ENCODE measurements around the gene OR12D3. TPM values are rescaled to one million over a fixed set of nuclear protein-coding genes. Genes with fewer than 3 reads are reported as not detected.
A peak's percentile ranks its signal among the peaks of the same experiment; 100 is the strongest.
"Not testable (repeated sequence)": the region's sequence is repeated elsewhere in the genome, so short reads cannot be mapped to it uniquely, and the experiment has no call there.

OR12D3 gene
- total RNA-seq = not detected

- no peak for ATAC-seq
- no peaks in the 10 kb centered on the region for H3K9me3 Mint-ChIP-seq
- H3K4me1 Mint-ChIP-seq (ENCODE audit: low read depth in 2 of 2) = no peaks in the 10 kb centered on the region
- peaks cover 25 to 38% of the 10 kb centered on the region in 2 donors for H3K27me3 Mint-ChIP-seq
- no peaks in the 10 kb centered on the region for H3K36me3 Mint-ChIP-seq
- H3K4me3 Mint-ChIP-seq = no peak within 1 kb of the TSS
- H3K27ac Mint-ChIP-seq = no peak within 1 kb of the TSS
- no peak for DNase-seq (ENCODE audit: low spot score)
Measured at GRCh38 chr6:29375191-29375590, at the start of gene OR12D3. Gene OR12D3, minus strand, starts transcription at chr6:29375291. Its CDS starts 4 bp downstream, at chr6:29375287.

GRCh38 chr6:29424575-29424974, 49.5 kb upstream of the OR12D3 start:
- Mint-ChIP-seq H3K4me1 (ENCODE audit: low read depth in 2 of 2) (no peaks in the 10 kb centered on the region), H3K4me3 (no peak overlapping the region), H3K9me3 (no peaks in the 10 kb centered on the region), H3K36me3 (peaks cover 5% of the 10 kb centered on the region), H3K27me3 (peaks cover 23 to 53% of the 10 kb centered on the region in 2 donors), H3K27ac (no peak overlapping the region)
- DNase-seq (ENCODE audit: low spot score) (no peak), ATAC-seq (peak in 1 of 2 donors; percentile 38)

GRCh38 chr6:29424168-29424567, 49.1 kb upstream of the OR12D3 start:
- Mint-ChIP-seq H3K36me3 (peaks cover 5% of the 10 kb centered on the region), H3K9me3 (no peaks in the 10 kb centered on the region), H3K4me1 (ENCODE audit: low read depth in 2 of 2) (no peaks in the 10 kb centered on the region), H3K4me3 (no peak overlapping the region), H3K27ac (no peak overlapping the region), H3K27me3 (peaks cover 19 to 48% of the 10 kb centered on the region in 2 donors)
- DNase-seq (ENCODE audit: low spot score) (no peak), ATAC-seq (no peak)

GRCh38 chr6:29419516-29419915, 44.4 kb upstream of the OR12D3 start:
- Mint-ChIP-seq H3K4me3 (no peak overlapping the region), H3K9me3 (peaks cover 2% of the 10 kb centered on the region), H3K36me3 (peaks cover 5% of the 10 kb centered on the region), H3K27me3 (peaks cover 22 to 43% of the 10 kb centered on the region in 2 donors), H3K4me1 (ENCODE audit: low read depth in 2 of 2) (no peaks in the 10 kb centered on the region), H3K27ac (no peak overlapping the region)
- DNase-seq (ENCODE audit: low spot score) = no peak
- ATAC-seq = no peak

GRCh38 chr6:29414588-29414987, 39.5 kb upstream of the OR12D3 start, which contains the start of gene OR12D1:
Gene OR12D1, plus strand, starts transcription at chr6:29414928.
- Mint-ChIP-seq H3K4me1 (ENCODE audit: low read depth in 2 of 2) (no peaks in the 10 kb centered on the region), H3K27ac (no peak within 1 kb of the TSS), H3K36me3 (peaks cover 20% of the 10 kb centered on the region), H3K27me3 (peaks cover 41 to 52% of the 10 kb centered on the region in 2 donors), H3K4me3 (no peak within 1 kb of the TSS), H3K9me3 (peaks cover 13% of the 10 kb centered on the region)
- ATAC-seq = no peak
- no peak for DNase-seq (ENCODE audit: low spot score)

GRCh38 chr6:29403801-29404200, 28.7 kb upstream of the OR12D3 start:
- no peaks in the 10 kb centered on the region for H3K36me3 Mint-ChIP-seq
- no peak overlapping the region for H3K4me3 Mint-ChIP-seq
- no peaks in the 10 kb centered on the region for H3K4me1 Mint-ChIP-seq (ENCODE audit: low read depth in 2 of 2)
- peaks cover 23 to 26% of the 10 kb centered on the region in 2 donors for H3K27me3 Mint-ChIP-seq
- DNase-seq (ENCODE audit: low spot score) = no peak
- ATAC-seq = no peak
- H3K27ac Mint-ChIP-seq = no peak overlapping the region
- H3K9me3 Mint-ChIP-seq = peaks cover 3% of the 10 kb centered on the region

GRCh38 chr6:29399525-29399924, 24.4 kb upstream of the OR12D3 start:
- H3K27ac Mint-ChIP-seq = no peak overlapping the region
- no peak for DNase-seq (ENCODE audit: low spot score)
- no peaks in the 10 kb centered on the region for H3K4me1 Mint-ChIP-seq (ENCODE audit: low read depth in 2 of 2)
- peaks cover 26 to 53% of the 10 kb centered on the region in 2 donors for H3K27me3 Mint-ChIP-seq
- peaks cover 3% of the 10 kb centered on the region for H3K9me3 Mint-ChIP-seq
- H3K36me3 Mint-ChIP-seq = no peaks in the 10 kb centered on the region
- H3K4me3 Mint-ChIP-seq = no peak overlapping the region
- ATAC-seq = no peak

- peaks cover 2% of the 10 kb centered on the region for H3K9me3 Mint-ChIP-seq
Measured at GRCh38 chr6:29395331-29395730, 20.2 kb upstream of the OR12D3 start, which contains the start of gene OR12D2. Gene OR12D2, plus strand, starts transcription at chr6:29395631. Its CDS starts 1,069 bp downstream, at chr6:29396700.

GRCh38 chr6:29388533-29388932, 13.4 kb upstream of the OR12D3 start:
- Mint-ChIP-seq H3K4me3 (no peak overlapping the region), H3K9me3 (no peaks in the 10 kb centered on the region), H3K36me3 (no peaks in the 10 kb centered on the region), H3K27ac (no peak overlapping the region), H3K27me3 (peaks cover 29 to 42% of the 10 kb centered on the region in 2 donors), H3K4me1 (ENCODE audit: low read depth in 2 of 2) (no peaks in the 10 kb centered on the region)
- ATAC-seq (no peak), DNase-seq (ENCODE audit: low spot score) (no peak)

More at GRCh38 chr6:29395331-29395730, 20.2 kb upstream of the OR12D3 start, which contains the start of gene OR12D2:
- H3K36me3 Mint-ChIP-seq = no peaks in the 10 kb centered on the region
- no peak within 1 kb of the TSS for H3K4me3 Mint-ChIP-seq
- ATAC-seq = no peak
- no peak for DNase-seq (ENCODE audit: low spot score)
- H3K4me1 Mint-ChIP-seq (ENCODE audit: low read depth in 2 of 2) = no peaks in the 10 kb centered on the region
- H3K27ac Mint-ChIP-seq = no peak within 1 kb of the TSS
- peaks cover 23 to 49% of the 10 kb centered on the region in 2 donors for H3K27me3 Mint-ChIP-seq

GRCh38 chr6:29376003-29376402, 912 bp upstream of the OR12D3 start:
- Mint-ChIP-seq H3K4me3 (no peak overlapping the region), H3K27me3 (peaks cover 20 to 39% of the 10 kb centered on the region in 2 donors), H3K27ac (no peak overlapping the region), H3K4me1 (ENCODE audit: low read depth in 2 of 2) (no peaks in the 10 kb centered on the region), H3K9me3 (no peaks in the 10 kb centered on the region), H3K36me3 (no peaks in the 10 kb centered on the region)
- no peak for ATAC-seq
- no peak for DNase-seq (ENCODE audit: low spot score)

GRCh38 chr6:29368765-29369164, 6.3 kb downstream of the OR12D3 start, which contains the start of gene OR5V1:
Gene OR5V1, minus strand, starts transcription at chr6:29368865. Its CDS starts 12,670 bp downstream, at chr6:29356195.
- Mint-ChIP-seq H3K36me3 (no peaks in the 10 kb centered on the region), H3K4me3 (no peak within 1 kb of the TSS), H3K27me3 (peaks cover 14 to 25% of the 10 kb centered on the region in 2 donors), H3K27ac (no peak within 1 kb of the TSS), H3K9me3 (no peaks in the 10 kb centered on the region), H3K4me1 (ENCODE audit: low read depth in 2 of 2) (no peaks in the 10 kb centered on the region)
- DNase-seq (ENCODE audit: low spot score) (no peak), ATAC-seq (no peak)

GRCh38 chr6:29355603-29356002, 19.5 kb downstream of the OR12D3 start:
- peaks cover 26 to 60% of the 10 kb centered on the region in 2 donors for H3K27me3 Mint-ChIP-seq
- H3K4me3 Mint-ChIP-seq = no peak overlapping the region
- no peaks in the 10 kb centered on the region for H3K4me1 Mint-ChIP-seq (ENCODE audit: low read depth in 2 of 2)
- H3K9me3 Mint-ChIP-seq = peaks cover 4% of the 10 kb centered on the region
- no peak for DNase-seq (ENCODE audit: low spot score)
- no peak for ATAC-seq
- H3K27ac Mint-ChIP-seq = no peak overlapping the region
- H3K36me3 Mint-ChIP-seq = peaks cover 11% of the 10 kb centered on the region

- peaks cover 11% of the 10 kb centered on the region for H3K36me3 Mint-ChIP-seq
- no peaks in the 10 kb centered on the region for H3K4me1 Mint-ChIP-seq (ENCODE audit: low read depth in 2 of 2)
- ATAC-seq (no peak), DNase-seq (ENCODE audit: low spot score) (no peak)
- H3K27me3 Mint-ChIP-seq = peaks cover 26 to 66% of the 10 kb centered on the region in 2 donors
- no peak overlapping the region for H3K27ac Mint-ChIP-seq
- H3K4me3 Mint-ChIP-seq = no peak overlapping the region
- H3K9me3 Mint-ChIP-seq = peaks cover 4% of the 10 kb centered on the region
Measured at GRCh38 chr6:29354980-29355379, 20.1 kb downstream of the OR12D3 start.

- not testable (repeated sequence) for H3K4me3 Mint-ChIP-seq; H3K4me1 Mint-ChIP-seq (ENCODE audit: low read depth in 2 of 2); DNase-seq (ENCODE audit: low spot score); ATAC-seq; H3K9me3 Mint-ChIP-seq; H3K27ac Mint-ChIP-seq
- Mint-ChIP-seq H3K36me3 (peaks cover 11% of the 10 kb centered on the region), H3K27me3 (peaks cover 24 to 74% of the 10 kb centered on the region in 2 donors)
Measured at GRCh38 chr6:29349348-29349747, 25.7 kb downstream of the OR12D3 start.

- no peak overlapping the region for H3K4me3 Mint-ChIP-seq
- H3K9me3 Mint-ChIP-seq = no peaks in the 10 kb centered on the region
- no peak for ATAC-seq
- DNase-seq (ENCODE audit: low spot score) = no peak
- H3K27ac Mint-ChIP-seq = no peak overlapping the region
- H3K4me1 Mint-ChIP-seq (ENCODE audit: low read depth in 2 of 2) = no peaks in the 10 kb centered on the region
- H3K27me3 Mint-ChIP-seq = peaks cover 9 to 47% of the 10 kb centered on the region in 2 donors
- no peaks in the 10 kb centered on the region for H3K36me3 Mint-ChIP-seq
Measured at GRCh38 chr6:29345380-29345779, 29.7 kb downstream of the OR12D3 start.

Data from natural killer cell treated with Interleukin-12 subunit alpha and Interleukin-12 subunit beta and Interleukin-15 and Interleukin-18, amount 100 ng/mL, for 72 hours (primary cell).